GM23338 (cell line): ENCODE data around the gene FRG2.
"Not testable (repeated sequence)": the region's sequence is repeated elsewhere in the genome, so short reads cannot be mapped to it uniquely, and the experiment has no call there.

Experiments
- CREB1 ChIP-seq: fragments of 250-450 bp; sonication (Bioruptor Pico); IDR thresholded peaks from 2 replicates; pipeline ENCODE4 v1.5.0; 2020; ENCODE audit warnings: low read depth, mild to moderate bottlenecking, moderate library complexity
- CTCF ChIP-seq, 2 experiments: fragments of 200-600 bp in 1 of 2; sonication (generic) in 1 of 2; conservative IDR thresholded peaks; 2 replicates each; pipeline versions ENCODE4 v1.5.1 to v1.6.1; 2016 to 2017; ENCODE audit warnings: antibody characterized with exemption in 2 of 2, low read depth in 2 of 2, mild to moderate bottlenecking in 2 of 2, moderate library complexity in 1 of 2
- ETS1 ChIP-seq: IDR thresholded peaks from 2 replicates; pipeline ENCODE4 v1.6.1; 2016; ENCODE audit warnings: antibody characterized with exemption
- EZH2 ChIP-seq: fragments of 200-600 bp; sonication (generic); IDR thresholded peaks from one replicate; pipeline ENCODE4 v1.8.0; 2017; ENCODE audit warnings: antibody characterized with exemption, mild to moderate bottlenecking, low read depth; ENCODE audit not compliant: unreplicated experiment
- EZH2phosphoT487 ChIP-seq: fragments of 200-600 bp; sonication (generic); IDR thresholded peaks from one replicate; pipeline ENCODE4 v1.8.1; 2018; ENCODE audit warnings: antibody characterized with exemption; ENCODE audit not compliant: unreplicated experiment
- JUNB ChIP-seq: IDR thresholded peaks from one replicate; pipeline ENCODE4 v1.6.1; 2016; ENCODE audit warnings: antibody characterized with exemption; ENCODE audit not compliant: unreplicated experiment
- NANOG ChIP-seq: IDR thresholded peaks from 2 replicates; pipeline ENCODE4 v1.6.1; 2016; ENCODE audit warnings: antibody characterized with exemption, borderline replicate concordance
- POLR2AphosphoS5 ChIP-seq: IDR thresholded peaks from 2 replicates; pipeline ENCODE4 v1.6.1; 2016; ENCODE audit warnings: antibody characterized with exemption, low read depth
- REST ChIP-seq: IDR thresholded peaks from one replicate; pipeline ENCODE4 v1.6.1; 2018; ENCODE audit warnings: antibody characterized with exemption; ENCODE audit not compliant: unreplicated experiment
- STAT1 ChIP-seq: IDR thresholded peaks from one replicate; pipeline ENCODE4 v1.6.1; 2016; ENCODE audit warnings: antibody characterized with exemption; ENCODE audit not compliant: unreplicated experiment
- ZNF114 ChIP-seq: fragments of 250-450 bp; sonication (Bioruptor Pico); IDR thresholded peaks from 2 replicates; pipeline ENCODE4 v1.5.0; 2020; ENCODE audit warnings: mild to moderate bottlenecking, moderate library complexity
- ZNF331 ChIP-seq: fragments of 250-450 bp; sonication (Bioruptor Pico); IDR thresholded peaks from 2 replicates; pipeline ENCODE4 v1.5.0; 2020; ENCODE audit warnings: low read depth, mild to moderate bottlenecking, moderate library complexity
- ZNF462 ChIP-seq: fragments of 250-450 bp; sonication (Bioruptor Pico); IDR thresholded peaks from 2 replicates; pipeline ENCODE4 v1.5.0; 2020; ENCODE audit warnings: mild to moderate bottlenecking, moderate library complexity

- TF ChIP-seq CTCF (conservative IDR thresholded peaks at IDR 0.05; ENCODE audit: low read depth in 2 of 2); EZH2phosphoT487; POLR2AphosphoS5; EZH2; REST; CREB1; ETS1; JUNB; ZNF114 (CRISPR knock-in tag); STAT1; ZNF462 (CRISPR knock-in tag); ZNF331 (CRISPR knock-in tag); NANOG: not testable (repeated sequence)
Observed at GRCh38 chr4:190019859-190020463, 7.1 kb downstream of the FRG2 start.
